ENCODE results near the gene OVOL1. TPM values are rescaled to one million over a fixed set of nuclear protein-coding genes. Genes with fewer than 3 reads are reported as not detected.
A peak's percentile ranks its signal among the peaks of the same experiment; 100 is the strongest.

The OVOL1 gene
- total RNA-seq, 1 experiment from 2014 or later: not detected

DNA sequence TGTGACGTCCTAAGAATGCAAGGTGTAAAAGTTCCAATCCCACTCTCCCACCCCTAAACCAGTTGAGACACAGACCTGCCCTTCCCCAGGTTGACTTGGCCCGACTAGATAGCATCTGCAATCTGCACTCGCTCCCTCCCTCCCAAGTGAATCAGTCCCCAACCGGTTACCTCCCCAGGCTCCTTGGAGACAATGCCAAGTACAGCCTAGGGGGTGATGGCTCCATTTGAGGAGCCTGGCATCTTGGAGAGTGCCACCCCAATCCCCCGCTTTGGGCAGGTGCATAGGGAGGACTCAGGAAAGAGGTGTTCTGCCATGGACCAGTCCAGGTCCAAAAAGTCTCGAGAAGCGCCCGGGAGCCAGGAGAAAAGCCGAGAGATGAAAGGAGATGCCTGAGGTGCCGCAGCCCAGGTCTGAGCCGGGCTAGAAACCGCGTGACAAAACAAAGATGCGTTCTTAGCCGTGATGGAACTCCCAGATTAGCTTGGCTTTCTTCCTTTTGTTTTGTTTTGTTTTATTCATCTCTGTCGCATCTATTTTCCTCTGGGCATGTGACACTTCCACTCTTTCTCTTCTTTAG is 28.2 kb downstream of the OVOL1 start:
- ChIA-PET CTCF (interaction anchor here (0.6 to 5.4 kb wide), 3 partner anchors 38 to 104 kb away, joined by 3 to 98 read pairs (median 3); partner anchors contain the start of gene AP5B1), POLR2A (no interaction called here)
- Mint-ChIP-seq H3K36me3 (ENCODE audit: insufficient read depth, unreplicated experiment) (no peaks in the 10 kb centered on the region), H3K4me1 (ENCODE audit: insufficient read depth, unreplicated experiment) (peaks cover 8% of the 10 kb centered on the region), H3K4me3 (ENCODE audit: unreplicated experiment) (no peak overlapping the region), H3K9me3 (ENCODE audit: unreplicated experiment) (no peaks in the 10 kb centered on the region), H3K27me3 (ENCODE audit: insufficient read depth, unreplicated experiment) (no peaks in the 10 kb centered on the region), H3K27ac (ENCODE audit: low read depth, unreplicated experiment) (no peak overlapping the region)
- TF ChIP-seq, protein P1, sequence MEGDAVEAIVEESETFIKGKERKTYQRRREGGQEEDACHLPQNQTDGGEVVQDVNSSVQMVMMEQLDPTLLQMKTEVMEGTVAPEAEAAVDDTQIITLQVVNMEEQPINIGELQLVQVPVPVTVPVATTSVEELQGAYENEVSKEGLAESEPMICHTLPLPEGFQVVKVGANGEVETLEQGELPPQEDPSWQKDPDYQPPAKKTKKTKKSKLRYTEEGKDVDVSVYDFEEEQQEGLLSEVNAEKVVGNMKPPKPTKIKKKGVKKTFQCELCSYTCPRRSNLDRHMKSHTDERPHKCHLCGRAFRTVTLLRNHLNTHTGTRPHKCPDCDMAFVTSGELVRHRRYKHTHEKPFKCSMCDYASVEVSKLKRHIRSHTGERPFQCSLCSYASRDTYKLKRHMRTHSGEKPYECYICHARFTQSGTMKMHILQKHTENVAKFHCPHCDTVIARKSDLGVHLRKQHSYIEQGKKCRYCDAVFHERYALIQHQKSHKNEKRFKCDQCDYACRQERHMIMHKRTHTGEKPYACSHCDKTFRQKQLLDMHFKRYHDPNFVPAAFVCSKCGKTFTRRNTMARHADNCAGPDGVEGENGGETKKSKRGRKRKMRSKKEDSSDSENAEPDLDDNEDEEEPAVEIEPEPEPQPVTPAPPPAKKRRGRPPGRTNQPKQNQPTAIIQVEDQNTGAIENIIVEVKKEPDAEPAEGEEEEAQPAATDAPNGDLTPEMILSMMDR (IDR thresholded peaks at IDR 0.05; ENCODE audit: unreplicated experiment): no peak
- no peak for DNase-seq (ENCODE audit: unreplicated experiment)
- BruUV-seq (replicated peaks): no TSS peak
- intact Hi-C loops (cut with micrococcal nuclease): no loop called here

DNA sequence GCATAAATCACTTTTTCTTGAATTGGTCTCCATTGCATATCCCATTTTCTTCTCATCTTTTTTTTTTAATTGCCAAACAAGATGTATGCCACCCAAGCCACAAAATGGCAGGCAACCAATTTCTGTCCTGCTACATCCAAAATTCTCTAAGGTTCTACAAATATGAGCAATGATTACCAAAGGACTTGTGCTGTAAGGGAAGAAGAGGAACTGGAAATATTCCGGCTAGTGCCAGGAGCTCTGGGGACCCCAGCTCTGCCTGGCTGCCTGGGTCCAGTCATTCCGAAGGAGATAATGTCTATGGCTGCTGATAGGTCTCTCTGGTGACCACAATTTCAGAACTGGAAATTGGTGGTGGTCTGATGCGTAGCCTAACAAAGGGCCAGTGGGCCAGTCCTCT is 29.8 kb downstream of the OVOL1 start:
- Mint-ChIP-seq H3K9me3 (ENCODE audit: unreplicated experiment) (no peaks in the 10 kb centered on the region), H3K27ac (ENCODE audit: low read depth, unreplicated experiment) (peak overlapping the region; percentile 78), H3K4me3 (ENCODE audit: unreplicated experiment) (peak overlapping the region; percentile 80), H3K27me3 (ENCODE audit: insufficient read depth, unreplicated experiment) (no peaks in the 10 kb centered on the region), H3K4me1 (ENCODE audit: insufficient read depth, unreplicated experiment) (peaks cover 4% of the 10 kb centered on the region), H3K36me3 (ENCODE audit: insufficient read depth, unreplicated experiment) (no peaks in the 10 kb centered on the region)
- intact Hi-C loops (cut with micrococcal nuclease): no loop called here
- BruUV-seq (replicated peaks): no TSS peak
- ChIA-PET CTCF (interaction anchor here (0.6 to 5.4 kb wide), 13 partner anchors 9 to 404 kb away, joined by 3 to 98 read pairs (median 9); partner anchors contain the start of genes AP5B1, KAT5 and RNASEH2C), POLR2A (interaction anchor here (1.3 to 4.3 kb wide), 9 partner anchors 12 to 241 kb away, joined by 3 to 42 read pairs (median 11); partner anchors contain the start of genes AP5B1, EHBP1L1, KAT5 and PCNX3)
- TF ChIP-seq, protein P1 (IDR thresholded peaks at IDR 0.05; ENCODE audit: unreplicated experiment): no peak
- DNase-seq (ENCODE audit: unreplicated experiment): no peak

DNA sequence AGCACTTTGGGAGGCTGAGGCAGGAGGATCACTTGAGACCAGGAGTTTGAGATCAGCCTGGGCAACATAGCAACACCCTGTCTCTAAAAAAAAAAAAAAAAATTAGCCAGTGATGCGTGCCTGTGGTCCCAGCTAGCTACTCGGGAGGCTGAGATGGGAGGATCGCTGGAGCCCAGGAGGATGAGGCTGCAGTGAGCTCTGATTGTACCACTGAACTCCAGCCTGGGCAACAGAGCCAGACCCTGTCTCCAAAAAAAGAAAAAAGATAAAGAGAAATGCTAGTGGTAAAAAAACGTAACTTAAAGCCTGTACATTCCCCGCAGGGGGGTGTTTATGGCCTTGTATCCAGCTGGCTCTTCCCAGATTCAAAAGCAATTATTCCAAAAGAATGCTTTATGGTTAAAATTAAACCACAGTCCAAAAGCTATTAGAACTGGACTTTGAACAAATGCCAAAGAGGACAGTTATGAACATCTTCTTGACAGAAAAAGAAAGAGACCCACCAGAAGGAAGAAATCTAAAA is 30.5 kb downstream of the OVOL1 start:
- ChIA-PET POLR2A (interaction anchor here (0.6 to 4.3 kb wide), 20 partner anchors 13 to 258 kb away, joined by 3 to 42 read pairs (median 4); partner anchors contain the start of genes AP5B1, EHBP1L1, KAT5 and PCNX3), CTCF (interaction anchor here (0.6 to 5.4 kb wide), 21 partner anchors 10 to 364 kb away, joined by 3 to 98 read pairs (median 5); partner anchors contain the start of genes AP5B1, KAT5 and RNASEH2C)
- Mint-ChIP-seq H3K36me3 (ENCODE audit: insufficient read depth, unreplicated experiment) (no peaks in the 10 kb centered on the region), H3K4me3 (ENCODE audit: unreplicated experiment) (peak overlapping the region; percentile 80), H3K9me3 (ENCODE audit: unreplicated experiment) (no peaks in the 10 kb centered on the region), H3K27me3 (ENCODE audit: insufficient read depth, unreplicated experiment) (no peaks in the 10 kb centered on the region), H3K27ac (ENCODE audit: low read depth, unreplicated experiment) (peak overlapping the region; percentile 78), H3K4me1 (ENCODE audit: insufficient read depth, unreplicated experiment) (peaks cover 4% of the 10 kb centered on the region)
- intact Hi-C loops (cut with micrococcal nuclease): no loop called here
- TF ChIP-seq, protein P1 (IDR thresholded peaks at IDR 0.05; ENCODE audit: unreplicated experiment): no peak
- TSS peak; percentile 73 for BruUV-seq (replicated peaks)
- DNase-seq (ENCODE audit: unreplicated experiment): no peak
